NCI-H1930 (cell line): ENCODE results near the gene SF3B5.
A peak's percentile ranks its signal among the peaks of the same experiment; 100 is the strongest.
"Not testable (repeated sequence)": the region's sequence is repeated elsewhere in the genome, so short reads cannot be mapped to it uniquely, and the experiment has no call there.

Experiments
- DNase-seq, 2 experiments: peaks; one replicate each; lab custom pipeline; 2025; lab: John Stamatoyannopoulos, UW

SF3B5 gene

GRCh38 chr6:144063744-144064401, 31.5 kb downstream of the SF3B5 start:
- peak; percentile 65 to 76 for DNase-seq

- no peak for DNase-seq
Measured at GRCh38 chr6:144063246-144063743, 32.1 kb downstream of the SF3B5 start.

DNA sequence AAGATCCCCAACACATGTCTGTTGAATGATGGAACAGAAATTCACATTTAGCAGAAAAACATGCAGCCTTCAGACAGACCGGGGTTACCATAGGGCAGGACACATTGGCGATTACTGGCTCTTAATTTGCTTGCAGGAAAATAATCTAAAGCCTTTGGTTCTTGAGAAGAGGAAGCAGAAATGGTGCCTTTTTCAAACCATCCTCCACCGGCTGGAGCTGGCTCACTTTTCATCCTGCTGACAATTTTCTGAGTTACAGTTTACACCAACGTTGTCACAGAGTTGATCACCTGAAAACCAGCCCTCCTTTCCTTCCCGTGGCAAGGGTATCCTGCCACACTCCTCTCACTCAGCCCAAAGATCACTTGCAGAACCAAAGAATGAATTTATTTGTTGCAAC, 32.6 kb downstream of the SF3B5 start:
- DNase-seq: no peak

DNA sequence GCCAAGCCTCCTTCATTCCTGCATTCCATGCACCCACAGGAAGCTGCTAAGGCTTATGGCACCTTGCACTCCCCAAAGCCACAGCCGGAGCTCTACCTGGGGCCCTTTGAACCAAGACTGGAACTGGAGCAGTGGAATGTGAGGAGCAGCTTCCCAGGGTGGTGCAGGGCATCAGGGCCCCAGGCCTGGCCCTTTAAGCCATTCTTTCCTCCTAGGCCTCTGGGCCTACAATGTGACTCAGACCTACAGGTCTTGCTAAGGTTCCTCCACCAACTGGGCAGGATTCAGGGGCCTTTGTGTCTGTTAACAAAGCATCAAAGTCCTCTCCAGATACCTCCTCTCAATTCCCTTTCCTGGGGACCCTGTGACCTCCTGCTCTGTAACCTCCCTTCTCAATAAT, 36.2 kb downstream of the SF3B5 start:
- DNase-seq: no peak

DNA sequence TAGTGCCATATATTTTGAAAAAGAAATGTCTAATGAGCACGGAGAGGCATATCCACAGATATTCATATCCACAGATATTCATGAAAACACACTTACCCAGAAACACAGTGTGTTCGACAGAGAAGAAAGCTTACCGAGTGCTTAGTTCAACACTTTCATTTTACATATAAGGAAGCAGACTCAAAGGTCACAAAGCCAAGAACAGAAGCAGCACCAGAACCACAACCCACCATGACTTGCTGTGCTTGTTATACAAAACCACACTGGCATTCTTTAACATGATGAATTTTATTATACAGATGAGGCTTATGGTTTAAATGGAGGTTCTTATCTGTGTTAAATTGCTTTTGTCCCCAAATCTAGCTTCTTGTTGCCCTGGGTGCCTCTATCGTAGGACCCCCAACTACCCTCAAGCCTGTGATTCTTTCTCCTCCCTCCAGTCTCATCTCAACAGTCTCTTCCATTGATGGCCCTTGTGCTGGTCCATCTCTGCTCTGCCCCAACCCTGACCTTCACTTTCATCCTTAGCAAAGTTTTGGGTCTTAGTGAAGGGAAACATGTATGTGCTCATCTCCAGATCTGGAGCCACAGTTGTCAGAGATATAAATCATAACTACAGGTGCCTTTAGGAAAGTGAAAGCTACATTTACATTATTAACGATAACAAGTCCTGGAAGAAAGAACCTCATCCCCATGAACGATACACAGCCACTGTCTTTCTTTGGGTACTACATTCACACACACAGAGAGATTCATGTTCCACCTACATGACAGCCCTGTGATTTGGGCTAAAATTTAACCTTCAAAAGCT, 40.0 kb downstream of the SF3B5 start:
- DNase-seq: no peak

- no peak for DNase-seq
Measured at GRCh38 chr6:144053601-144054000, 41.8 kb downstream of the SF3B5 start.

DNA sequence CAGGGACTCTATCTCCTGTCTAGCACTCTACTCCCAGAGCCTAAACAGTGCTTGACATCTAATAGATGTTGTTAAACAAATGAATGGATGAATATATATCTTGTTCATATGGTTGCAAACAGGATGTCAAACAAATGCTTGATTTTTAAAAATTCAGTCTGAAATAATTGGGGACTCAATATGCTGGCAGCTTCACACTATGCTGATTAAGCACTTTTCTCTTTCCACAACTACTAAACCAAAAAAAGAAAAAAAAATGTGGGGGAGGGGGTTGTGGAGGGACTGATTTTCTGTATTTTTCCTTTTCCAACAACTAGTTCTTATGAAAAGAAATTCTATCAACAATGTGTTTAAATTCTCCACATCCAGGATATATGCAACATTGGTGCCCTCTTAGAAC, 42.9 kb downstream of the SF3B5 start:
- DNase-seq: no peak

DNA sequence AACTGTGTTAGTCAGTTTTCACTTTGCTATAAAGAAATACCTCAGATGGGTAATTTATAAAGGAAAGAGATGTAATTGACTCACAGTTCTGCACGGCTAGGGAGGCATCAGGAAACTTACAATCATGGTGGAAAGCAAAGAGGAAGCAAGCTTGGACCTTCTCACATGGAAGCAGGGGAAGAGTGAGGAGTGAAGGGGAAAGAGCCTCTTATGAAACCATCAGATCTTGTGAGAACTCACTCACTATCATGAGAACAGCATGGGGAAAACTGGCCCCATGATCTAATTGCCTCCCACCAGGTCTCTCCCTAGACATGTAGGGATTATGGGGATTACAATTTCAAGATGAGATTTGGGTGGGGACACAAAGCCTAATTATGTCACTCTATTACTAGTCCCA, 46.0 kb downstream of the SF3B5 start:
- no peak for DNase-seq

DNA sequence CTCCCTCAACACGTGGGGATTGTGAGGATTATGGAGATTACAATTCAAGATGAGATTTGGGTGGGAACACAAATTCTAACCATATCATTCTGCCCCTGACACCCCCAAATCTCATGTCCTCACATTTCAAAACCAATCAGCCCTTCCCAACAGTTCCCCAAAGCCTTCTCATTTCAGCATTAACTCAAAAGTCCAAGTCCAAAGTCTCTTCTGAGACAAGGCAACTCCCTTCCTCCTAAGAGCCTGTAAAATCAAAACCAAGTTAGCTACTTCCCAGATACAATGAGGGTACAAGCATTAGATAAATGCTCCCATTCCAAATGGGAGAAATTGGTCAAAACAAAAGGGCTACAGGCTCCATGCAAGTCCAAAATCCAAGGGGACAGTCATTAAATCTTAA, 47.7 kb downstream of the SF3B5 start:
- DNase-seq: no peak

- DNase-seq: not testable (repeated sequence)
Measured at GRCh38 chr6:144046672-144047071, 48.7 kb downstream of the SF3B5 start.

- DNase-seq: not testable (repeated sequence)
Measured at GRCh38 chr6:144044989-144045388, 50.4 kb downstream of the SF3B5 start.
